CD1c-positive myeloid dendritic cell (primary cell): ENCODE measurements around the gene JPH4.
"Not testable (repeated sequence)": the region's sequence is repeated elsewhere in the genome, so short reads cannot be mapped to it uniquely, and the experiment has no call there.

ENCODE experiments used
- DNase-seq: peaks from one replicate; pipeline ENCODE4 v3.0.0-alpha.2; 2016; ENCODE audit errors: extremely low spot score

JPH4 gene

DNA sequence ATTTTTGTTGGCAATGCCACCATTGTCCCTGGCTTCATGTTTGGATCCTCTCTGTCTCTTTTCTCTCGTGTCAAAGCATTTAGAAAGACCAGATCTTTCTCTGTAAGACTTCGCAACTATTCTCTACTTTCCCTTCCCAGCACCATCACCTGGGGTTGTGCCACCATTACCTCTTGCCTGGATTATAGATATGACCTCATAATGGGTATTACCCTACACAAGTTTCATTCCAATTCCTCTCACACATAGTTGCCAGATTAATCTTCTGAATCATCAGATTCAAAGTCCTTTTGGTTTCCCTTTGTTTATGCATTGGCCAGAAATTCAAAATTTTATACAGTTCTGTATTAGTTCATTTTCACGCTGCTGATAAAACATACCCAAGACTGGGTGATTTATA is 30.4 kb upstream of the JPH4 start:
- DNase-seq = no peak

DNA sequence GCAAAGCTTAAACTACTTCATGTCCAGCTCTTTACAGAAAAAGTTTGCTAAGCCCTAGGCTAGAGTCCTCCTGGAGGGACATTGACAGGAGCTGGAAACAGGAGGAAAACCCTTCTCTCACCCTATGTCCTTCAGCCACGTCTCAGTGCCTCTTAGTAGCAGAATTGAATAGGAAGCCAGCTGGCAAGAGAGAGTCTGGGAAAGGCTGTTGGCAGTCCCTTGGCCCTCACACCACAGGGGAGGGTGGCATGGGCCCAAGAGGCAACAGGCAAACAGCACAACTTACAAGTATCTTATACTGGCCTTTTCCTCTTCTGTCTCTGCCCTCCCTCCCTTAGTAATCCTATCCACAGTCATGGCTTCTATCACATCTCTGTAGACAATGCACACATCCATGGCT is 29.9 kb upstream of the JPH4 start:
- DNase-seq = no peak

DNA sequence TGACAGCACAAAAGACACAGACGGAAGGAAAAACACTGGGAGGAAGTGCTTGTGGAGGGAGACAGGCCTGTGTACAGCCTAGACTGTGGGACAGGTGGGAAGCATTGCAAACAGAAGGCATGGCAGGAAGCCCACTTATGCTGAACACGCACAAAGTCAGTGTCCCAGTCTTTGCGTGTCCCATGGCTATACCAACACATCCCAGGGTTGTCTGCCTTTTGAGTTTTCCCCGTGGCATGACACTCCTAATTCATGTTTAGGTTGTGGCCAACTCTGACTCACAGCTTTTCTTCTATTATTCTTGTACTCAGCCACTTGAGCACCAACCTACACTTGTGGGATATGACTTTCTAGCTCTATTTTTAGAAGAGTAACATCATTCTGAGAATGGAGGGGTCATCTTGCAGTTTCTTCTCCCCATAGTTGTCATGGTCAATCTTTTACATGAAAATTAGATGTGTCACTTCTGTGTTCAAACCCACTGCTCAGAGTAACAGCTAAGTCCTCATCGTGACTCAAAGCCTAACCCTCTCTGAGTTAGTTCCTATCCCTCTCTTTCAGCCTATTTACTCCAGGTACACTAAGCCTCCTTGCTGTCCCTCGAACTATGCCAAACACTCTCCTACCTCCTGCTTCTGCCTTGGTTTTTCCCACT is 27.5 kb upstream of the JPH4 start:
- DNase-seq = peak; percentile 20

DNA sequence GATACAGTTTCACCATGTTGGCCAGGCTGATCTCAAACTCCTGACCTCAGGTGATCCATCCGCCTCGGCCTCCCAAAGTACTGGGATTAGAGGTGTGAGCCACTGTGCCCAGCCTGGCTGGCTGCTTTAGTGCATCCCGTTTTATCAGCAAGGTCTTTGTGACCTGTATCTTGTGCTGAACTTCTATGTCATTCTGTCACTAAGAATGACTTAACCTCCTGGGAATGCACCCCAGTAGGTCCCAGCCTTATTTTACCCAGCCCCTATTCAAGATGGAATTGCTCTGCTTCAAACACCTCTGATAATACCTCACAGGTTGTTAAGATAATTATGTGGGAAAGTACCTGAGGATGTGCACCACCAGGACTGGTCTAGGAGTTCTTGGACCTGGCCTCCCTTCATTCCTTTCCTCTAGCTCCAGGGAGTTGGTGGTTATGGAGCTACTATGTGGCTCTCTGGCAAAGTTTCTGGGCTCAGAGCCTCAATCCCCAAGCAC is 26.1 kb upstream of the JPH4 start:
- no peak for DNase-seq

DNA sequence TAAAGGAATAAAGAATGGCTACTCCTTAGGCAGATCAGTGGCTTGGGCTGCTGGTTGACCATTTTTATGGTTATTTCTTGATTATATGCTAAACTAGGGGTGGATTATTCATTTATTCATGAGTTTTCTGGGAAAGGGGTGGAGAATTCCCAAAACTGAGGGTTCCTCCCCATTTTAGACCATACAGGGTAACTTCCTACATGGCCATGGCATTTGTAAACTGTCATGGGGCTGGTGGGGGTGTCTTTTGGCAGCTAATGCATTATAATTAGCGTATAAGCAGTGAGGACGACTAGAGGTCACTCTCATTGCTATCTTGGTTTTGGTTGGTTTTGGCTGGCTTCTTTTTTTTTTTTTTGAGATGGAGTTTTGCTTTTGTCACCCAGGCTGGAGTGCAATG is 25.6 kb upstream of the JPH4 start:
- DNase-seq = no peak

DNA sequence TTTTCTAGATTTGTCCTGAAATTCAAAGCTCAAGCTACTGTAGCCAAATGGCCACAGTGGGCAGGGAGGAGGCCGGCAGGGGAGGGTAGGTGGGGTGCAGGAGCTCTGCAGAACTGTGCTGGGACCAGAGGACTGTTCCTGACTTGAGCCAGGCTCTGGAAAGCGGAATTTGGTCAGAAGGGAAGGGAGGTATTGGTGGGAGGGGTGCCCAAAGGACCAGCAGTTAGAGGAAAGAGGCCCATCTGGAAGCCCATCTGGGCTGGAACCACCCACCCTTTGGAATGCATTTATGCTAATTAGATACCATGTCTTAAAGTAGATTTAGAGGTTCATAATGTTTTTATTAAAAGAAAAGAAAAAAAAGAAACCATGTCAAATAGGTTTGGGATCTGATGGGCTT is 24.5 kb upstream of the JPH4 start:
- no peak for DNase-seq

DNA sequence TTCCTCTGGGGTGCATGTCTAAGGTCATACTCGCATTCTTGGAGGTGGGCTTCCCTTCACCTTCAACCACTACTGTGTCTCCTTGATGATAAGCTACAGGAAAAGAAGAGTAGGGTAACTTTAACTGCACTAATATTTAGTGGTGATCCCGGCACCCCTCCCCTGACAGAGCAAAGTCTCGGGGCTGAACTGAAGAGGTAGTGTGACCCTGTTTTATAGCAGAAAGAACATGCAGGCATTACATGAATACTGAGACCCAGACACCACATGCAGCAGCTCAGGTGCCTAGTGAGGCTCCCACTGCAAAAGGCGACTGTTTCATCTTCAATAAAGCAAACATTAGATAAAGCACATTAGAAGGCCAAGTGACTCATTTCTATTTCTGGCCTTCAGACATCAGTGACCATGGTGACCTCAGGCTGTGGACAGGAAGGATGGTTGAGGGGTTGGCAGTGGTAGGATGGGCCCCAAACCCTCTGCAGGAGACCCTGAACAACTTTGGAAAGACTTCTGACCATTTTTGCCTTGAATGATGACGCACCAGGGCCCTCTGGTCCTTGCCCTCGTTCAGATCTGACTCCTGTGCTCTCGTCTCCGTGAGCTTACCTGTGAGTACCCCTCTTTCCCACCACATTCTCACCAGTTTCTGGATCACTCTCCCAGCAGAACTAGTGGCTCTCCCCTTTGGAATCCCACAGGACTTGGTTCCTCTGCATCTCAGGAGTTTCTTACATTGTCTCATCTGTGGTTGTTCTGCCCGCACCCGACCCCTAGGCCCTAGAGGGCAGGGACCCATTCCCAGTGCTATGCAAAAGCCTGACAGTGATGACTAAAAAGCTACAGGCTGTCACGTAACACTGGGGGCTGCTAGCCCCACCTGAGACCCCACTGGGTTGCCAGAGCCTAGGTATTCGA is 23.8 kb upstream of the JPH4 start:
- DNase-seq = no peak

DNA sequence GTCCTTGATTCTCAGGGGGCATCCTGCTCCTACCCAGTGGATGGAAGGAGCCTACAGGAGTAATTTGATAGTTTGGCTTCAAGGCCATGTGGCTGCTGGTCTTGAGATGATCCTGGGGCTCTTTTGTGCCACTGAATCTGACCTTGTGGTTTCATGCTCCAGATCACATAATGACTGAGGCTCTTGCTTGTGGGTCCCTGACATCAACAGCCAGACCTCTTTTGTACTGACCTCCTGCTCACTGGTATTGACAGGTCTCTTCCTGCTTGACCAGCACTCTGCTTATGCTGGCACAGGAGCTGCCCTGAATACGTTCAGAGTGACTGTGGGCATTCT is 23.2 kb upstream of the JPH4 start:
- DNase-seq = no peak

DNA sequence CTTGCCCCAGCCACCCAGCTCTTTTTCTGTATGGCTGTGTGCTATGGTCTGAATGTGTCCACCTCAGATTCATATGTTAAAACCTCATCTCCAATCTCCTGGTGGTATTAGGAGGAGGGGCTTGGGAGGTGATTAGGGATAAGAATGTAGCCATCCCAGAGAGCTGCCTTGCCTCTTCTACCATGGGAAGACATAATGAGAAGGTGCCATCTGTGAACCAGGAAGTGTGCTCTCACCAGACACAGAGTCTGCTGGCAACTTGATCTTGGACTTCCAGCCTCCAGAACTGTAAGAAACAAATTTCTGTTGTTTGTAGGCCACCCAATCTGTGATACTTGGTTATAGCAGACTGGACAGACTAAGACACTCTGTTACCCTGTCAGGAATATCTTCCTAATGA is 22.8 kb upstream of the JPH4 start:
- no peak for DNase-seq

DNA sequence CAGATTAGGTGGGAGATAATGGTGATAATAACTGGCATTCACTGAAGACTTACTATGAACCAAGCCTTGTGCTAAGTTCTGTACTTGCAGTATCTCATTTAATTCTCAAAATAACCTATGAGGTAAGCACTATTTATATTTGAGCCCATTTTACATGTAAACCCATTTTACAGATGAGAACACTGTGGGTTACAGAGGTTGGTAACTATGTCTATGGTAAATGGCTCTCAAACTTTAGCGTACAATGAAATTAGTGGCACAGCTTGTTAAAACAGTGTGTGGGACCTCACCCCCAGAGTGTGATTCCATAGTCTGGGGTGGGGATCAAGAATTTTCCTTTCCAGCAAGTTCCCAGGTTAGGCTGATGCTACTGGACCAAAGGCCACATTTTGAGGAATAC is 22.2 kb upstream of the JPH4 start:
- no peak for DNase-seq

DNA sequence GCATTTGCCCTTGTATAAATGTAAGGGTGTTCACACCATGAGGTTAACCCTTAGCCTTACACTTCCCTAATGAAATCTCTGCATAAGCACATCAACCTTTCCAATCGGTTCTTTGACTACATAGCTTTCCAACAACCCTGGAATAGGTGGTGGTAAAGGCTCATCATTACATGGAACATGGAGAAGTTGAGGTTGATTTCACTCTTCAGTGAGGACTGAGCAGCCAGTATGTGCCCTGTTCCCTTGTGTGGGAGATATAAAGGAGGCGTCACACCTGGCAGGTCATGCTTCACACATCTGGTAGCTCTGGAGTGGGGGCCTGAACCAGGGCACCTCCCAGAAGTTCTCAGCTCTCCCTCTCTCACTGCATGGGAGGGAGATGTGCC is 21.7 kb upstream of the JPH4 start:
- DNase-seq = no peak

DNA sequence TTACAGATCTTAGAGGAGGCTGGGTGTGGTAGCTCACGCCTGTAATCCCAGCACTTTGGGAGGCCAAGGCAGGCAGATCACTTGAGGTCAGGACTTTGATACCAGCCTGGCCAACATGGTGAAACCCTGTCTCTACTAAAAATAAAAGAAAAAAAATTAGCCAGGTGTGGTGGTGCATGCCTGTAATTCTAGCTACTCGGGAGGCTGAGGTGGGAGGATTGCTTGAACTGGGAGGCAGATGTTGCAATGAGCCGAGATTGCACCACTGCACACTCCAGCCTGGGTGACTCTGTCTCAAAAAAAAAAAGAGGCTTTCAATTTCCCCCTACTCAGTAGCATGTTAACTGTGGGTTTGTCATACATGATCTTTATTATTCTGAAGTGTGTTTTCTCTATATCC is 15.6 kb upstream of the JPH4 start:
- DNase-seq = not testable (repeated sequence)

DNA sequence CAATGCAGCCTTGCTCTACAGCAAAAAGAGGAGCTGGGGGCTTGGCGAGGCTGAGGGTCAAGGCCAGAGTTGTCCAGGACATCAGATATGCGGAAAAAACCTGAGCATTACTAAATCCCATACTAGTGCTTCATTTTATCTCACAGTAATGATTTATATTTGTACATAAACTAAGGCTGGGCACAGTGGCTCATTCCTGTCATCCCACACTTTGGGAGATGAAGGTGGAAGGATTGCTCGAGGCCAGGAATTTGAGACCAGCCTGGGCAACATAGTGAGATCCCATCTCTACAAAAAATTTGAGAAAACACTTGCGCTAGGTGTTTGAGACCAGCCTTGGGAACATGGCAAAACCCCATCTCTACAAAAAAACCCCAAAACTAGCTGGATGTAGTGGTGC is 11.6 kb upstream of the JPH4 start:
- DNase-seq = no peak

DNA sequence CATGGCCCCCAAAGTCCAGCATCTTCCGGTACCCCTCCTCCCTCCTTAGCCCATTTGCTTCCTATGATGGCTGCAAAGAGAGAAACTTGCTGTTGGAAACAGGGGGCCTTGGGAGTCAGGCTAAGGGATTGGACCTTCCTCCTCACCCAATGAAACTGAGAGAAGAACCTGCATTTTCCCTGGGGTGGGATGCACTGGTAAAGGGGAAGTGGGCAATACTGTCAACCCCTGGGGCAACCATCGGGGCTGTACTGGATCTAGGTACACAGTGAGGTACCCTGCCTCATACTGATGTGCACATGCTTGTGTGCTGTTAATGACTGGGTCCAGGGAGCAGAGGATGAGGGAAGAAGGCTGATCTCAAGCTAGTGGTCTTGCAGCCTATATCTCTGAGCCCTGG is 11.0 kb upstream of the JPH4 start:
- DNase-seq = no peak

DNA sequence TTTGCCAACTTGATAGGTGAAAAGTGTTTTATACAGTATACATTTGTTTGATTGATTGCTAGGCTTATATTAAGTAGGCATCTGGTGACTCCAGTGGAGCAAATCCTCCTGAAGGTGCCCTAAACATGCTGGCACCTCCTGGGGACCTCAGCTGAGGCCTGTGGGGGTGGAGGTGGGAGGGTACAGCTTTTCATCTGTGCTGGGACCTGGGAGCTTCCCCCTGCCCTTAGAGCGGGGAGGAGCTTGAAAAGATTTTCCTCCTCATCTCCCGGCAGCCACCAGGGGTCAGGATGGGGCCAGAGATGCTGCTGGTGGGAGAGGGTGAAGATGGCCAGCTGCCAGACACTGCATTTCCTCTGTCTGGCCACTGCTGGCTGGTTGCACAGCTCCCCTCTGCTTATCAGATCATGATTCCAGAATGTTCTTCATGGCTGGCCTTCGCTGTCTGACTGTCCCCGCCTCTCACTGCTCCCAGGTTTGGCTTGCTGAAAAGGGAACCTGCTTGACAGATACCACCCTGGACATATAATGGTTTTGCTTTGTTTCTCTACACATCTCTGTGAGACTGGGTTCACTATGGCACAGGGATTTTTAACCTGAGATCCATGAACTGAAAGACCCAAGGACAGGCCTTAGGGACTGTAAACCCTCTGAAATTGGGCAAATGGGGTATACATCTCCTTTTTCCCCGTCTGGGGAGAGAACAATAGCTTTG is 10.5 kb upstream of the JPH4 start:
- peak; percentile 89 for DNase-seq

DNA sequence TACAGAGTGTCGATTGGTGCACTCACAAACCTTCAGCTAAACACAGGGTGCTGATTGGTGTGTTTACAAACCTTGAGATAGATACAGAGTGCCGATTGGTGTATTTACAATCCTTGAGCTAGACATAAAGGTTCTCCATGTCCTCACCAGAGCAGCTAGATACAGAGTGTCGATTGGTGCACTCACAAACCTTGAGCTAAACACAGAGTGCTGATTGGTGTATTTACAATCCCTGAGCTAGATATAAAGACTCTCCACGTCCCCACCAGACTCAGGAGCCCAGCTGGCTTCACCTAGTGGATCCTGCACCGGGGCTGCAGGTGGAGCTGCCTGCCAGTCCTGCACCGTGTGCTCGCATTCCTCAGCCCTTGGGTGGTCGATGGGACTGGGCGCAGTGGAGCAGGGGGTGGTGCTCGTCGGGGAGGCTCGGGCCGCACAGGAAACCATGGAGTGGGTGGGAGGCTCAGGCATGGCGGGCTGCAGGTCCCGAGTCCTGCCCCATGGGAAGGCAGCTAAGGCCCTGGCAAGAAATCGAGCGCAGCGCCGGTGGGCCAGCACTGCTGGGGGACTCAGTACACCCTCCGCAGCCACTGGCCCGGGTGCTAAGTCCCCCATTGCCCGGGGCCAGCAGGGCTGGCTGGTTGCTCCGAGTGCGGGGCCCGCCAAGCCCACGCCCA is 6.1 kb upstream of the JPH4 start:
- not testable (repeated sequence) for DNase-seq

DNA sequence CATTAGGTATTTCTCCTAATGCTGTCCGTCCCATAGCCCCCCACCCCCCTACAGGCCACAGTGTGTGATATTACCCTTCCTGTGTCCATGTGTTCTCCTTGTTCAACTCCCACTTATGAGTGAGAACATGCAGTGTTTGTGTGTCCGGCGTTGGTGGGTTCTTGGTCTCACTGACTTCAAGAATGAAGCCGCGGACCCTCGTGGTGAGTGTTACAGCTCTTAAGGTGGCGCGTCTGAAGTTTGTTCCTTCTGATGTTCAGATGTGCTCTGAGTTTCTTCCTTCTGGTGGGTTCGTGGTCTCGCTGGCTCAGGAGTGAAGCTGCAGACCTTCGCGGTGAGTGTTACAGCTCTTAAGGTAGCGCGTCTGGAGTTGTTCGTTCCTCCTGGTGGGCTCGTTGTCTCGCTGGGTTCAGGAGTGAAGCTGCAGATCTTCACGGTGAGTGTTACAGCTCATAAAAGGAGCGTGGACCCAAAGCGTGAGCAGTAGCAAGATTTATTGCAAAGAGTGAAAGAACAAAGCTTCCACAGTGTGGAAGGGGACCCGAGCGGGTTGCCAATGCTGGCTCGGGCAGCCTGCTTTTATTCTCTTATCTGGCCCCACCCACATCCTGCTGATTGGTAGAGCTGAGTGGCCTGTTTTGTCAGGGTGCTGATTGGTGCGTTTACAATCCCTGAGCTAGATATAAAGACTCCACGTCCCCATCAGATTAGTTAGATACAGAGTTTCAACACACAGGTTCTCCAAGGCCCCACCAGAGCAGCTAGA is 5.4 kb upstream of the JPH4 start:
- DNase-seq = not testable (repeated sequence)

DNA sequence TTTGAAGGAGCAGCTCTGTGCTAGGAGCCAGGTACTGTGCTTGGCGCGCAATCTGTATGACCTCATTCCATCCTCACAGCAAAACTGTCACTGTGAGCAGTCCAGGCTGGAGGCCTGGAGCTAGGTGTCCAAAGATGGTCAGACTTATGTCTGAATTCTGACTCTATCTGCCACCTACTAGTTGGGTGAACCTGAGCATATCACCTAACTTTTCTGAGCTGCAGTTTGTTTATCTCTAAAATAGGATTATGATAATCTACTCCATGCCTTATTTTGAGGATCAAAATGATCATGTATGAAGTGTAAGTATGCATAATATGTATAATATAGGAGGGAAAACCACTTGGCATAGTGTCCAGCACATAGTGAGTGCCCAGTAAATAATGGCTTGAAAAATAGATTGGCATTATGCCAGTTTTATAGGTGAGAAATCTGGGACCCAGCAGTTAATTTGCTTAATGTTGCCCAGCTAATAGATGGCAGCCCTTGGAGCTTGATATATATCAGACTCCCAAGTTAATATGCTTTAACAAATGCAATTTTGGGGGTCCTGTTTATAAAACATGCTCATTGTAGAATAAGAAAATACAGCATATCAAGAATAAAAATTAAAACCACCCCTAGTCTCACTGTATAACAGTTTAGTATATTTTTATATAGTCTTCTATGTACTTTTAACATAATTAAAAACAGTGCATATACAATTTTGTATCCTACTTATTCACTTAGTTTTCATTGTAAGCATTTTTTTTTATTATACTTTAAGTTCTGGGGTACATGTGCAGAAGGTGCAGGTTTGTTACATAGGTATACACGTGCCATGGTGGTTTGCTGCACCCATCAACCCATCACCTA is 4.5 kb upstream of the JPH4 start:
- no peak for DNase-seq

DNA sequence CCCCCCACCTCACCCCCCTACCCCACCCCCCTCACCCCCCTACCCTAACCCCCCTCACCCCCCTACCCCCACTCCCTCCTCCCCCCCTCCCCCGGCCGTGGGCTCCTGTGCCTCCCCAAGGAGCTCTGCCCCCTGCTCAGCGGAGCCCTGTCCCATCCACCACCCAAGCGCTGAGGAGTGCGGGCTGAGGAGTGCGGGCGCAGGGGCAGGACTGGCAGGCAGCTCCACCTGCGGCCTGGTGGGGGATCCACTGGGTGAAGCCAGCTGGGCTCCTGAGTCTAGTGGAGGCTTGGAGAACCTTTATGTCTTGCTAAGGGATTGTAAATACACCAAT is 2.3 kb upstream of the JPH4 start:
- DNase-seq = no peak

DNA sequence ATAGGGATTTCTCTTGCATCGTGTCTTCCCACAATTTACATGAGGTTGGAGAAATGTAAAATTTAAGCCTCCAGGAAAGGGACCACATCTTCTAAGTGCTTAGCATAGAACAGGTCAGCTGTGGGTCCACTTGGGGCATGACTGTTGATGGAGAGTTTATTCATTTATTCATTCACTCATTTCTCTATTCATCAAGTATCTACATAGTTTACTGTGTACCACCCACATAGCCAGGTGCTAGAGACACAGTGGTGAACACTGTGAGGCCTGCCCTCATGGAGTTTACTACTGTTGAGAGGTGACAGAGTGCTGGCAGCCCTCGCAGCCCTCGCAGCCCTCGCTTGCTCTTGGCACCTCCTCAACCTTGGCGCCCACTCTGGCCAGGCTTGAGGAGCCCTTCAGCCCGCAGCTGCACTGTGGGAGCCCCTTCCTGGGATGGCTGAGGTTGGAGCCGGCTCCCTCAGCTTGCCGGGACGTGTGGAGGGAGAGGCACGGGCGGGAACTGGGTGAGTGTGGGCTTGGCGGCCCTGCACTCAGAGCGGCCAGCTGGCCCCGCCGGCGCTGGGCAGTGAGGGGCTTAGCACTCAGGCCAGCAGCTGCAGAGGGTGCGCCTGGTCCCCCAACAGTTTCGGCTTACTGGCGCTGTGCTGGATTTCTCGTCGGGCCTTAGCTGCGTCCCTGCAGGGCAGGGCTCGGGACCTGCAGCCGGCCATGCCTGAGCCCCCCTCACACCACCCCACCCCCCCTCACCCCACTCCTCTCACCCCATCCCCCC is 1.7 kb upstream of the JPH4 start:
- DNase-seq = no peak
